ENCODE results near the gene KCNB1.
A peak's percentile ranks its signal among the peaks of the same experiment; 100 is the strongest.

Gene KCNB1

GRCh38 chr20:49482621-49483017 is at the start of gene KCNB1:
KCNB1 (minus strand) TSS chr20:49482668; CDS start chr20:49482480, 188 bp downstream.
- no peak for DNase-seq (ENCODE audit: low spot score)

DNA sequence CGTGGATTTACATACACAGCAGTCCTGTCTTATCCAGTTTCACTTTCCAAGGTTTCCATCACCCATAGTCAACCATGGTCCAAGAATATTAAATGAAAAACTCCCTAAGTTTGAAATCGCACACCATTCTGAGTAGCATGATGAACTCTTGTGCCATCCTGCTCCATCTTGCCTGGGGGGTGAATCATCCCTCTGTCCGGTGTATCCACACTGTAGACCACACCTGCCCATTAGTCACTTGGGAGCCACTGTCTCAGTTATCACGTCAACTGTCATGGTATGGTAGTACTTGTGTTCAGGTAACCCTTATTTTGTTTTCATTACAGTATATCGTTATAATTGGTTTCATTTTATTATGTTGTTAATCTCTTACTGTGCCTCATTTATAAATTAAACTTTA is 47.0 kb upstream of the KCNB1 start:
- DNase-seq (ENCODE audit: low spot score) = peak; percentile 79

GRCh38 chr20:49526568-49526967 is 44.1 kb upstream of the KCNB1 start:
- DNase-seq (ENCODE audit: low spot score) = no peak

DNA sequence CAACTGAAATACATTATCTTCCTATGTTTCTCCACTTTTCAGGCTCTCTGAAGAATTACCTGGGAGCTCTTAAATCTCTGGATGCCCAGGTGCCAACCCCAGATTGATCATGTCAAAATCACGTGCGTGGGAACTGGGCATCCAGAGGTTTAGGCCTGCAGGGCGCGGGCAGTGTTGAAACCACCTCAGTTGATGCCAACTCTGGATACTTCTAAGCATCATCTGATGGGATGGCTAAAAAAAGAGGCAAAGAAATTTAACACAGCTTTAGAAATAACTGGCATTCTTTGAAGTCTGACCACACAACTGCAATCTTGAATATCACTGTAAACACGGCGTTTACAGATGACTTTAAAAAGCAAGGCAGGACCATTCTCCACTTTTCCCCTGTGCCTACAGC is 43.6 kb upstream of the KCNB1 start:
- no peak for DNase-seq (ENCODE audit: low spot score)

DNA sequence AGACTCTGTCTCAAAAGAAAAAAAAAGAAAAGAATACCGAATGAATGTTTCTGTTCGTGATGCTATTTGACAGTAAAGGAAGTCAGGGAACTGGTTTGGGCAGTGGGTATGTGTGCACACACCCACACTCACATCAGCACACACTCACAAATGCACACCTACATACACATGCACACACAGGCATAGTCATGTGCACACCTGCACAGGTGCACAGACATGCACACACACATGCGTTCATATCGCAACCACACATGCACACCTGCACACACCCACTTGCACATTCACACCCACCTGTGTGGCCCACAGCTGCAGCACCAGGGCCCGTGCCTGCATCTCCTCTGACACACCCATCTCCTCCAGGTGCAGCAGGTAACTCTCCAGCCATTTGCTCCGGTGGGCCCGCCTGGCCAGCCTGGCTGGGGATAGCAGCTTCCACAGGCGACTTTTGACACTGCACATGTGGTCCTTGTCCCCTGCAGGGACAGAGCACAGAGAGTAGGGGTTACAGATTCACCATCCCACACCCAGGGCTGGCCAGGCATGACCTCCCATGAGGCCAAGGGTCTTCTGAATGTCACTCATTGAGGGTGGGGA is 41.4 kb upstream of the KCNB1 start:
- no peak for DNase-seq (ENCODE audit: low spot score)

GRCh38 chr20:49521356-49521755 is 38.9 kb upstream of the KCNB1 start:
- DNase-seq (ENCODE audit: low spot score) = no peak

DNA sequence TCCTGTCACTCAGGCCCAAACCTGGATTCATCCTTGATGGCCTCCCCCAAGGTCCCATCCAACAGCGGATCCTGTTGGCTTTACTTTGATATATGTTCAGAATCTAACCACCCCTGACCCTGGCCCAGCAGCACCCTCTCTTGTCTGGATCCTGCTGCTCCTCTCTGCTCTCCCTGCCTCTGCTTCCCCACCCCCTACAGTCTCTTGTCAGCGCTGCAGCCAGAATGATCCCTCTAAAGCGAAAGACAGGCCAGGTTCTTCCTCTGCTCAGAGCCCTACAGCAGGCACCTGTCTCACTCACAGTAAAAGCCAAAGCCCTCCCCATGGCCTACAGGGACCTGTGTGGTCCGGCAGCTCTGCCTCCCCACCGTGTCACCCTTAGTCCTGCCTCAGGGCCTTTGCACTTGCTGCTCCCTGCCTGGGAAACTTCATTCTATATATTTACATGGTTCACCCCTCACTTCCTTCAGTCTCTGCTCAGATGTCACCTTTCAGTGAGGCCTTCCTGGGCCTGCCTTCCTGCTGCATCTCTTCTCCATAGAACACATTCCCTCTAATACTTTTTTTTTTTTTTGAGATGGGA is 37.4 kb upstream of the KCNB1 start:
- DNase-seq (ENCODE audit: low spot score) = no peak

GRCh38 chr20:49519212-49519712 is 36.8 kb upstream of the KCNB1 start:
- DNase-seq (ENCODE audit: low spot score) = no peak

DNA sequence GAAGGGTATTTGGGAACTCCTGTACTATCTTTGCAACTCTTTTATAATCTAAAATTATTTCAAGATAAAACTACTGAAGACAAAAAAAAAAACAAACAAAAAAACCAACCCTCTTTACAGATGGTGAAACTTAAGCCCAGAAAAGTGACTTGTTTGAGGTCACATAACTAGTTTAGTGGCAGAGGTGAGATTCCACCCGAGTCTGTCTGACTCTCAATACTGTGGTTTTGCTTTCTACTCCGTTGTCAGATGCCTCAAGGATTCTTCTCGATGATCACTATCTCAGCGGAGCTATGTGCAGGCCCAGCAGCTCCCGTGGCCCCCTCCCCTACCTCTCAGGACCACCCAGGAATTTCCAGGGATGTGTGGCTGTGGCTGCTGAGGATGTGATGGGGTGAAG is 36.1 kb upstream of the KCNB1 start:
- no peak for DNase-seq (ENCODE audit: low spot score)

- DNase-seq (ENCODE audit: low spot score) = no peak
Observed at GRCh38 chr20:49517805-49518100, 35.3 kb upstream of the KCNB1 start.

DNA sequence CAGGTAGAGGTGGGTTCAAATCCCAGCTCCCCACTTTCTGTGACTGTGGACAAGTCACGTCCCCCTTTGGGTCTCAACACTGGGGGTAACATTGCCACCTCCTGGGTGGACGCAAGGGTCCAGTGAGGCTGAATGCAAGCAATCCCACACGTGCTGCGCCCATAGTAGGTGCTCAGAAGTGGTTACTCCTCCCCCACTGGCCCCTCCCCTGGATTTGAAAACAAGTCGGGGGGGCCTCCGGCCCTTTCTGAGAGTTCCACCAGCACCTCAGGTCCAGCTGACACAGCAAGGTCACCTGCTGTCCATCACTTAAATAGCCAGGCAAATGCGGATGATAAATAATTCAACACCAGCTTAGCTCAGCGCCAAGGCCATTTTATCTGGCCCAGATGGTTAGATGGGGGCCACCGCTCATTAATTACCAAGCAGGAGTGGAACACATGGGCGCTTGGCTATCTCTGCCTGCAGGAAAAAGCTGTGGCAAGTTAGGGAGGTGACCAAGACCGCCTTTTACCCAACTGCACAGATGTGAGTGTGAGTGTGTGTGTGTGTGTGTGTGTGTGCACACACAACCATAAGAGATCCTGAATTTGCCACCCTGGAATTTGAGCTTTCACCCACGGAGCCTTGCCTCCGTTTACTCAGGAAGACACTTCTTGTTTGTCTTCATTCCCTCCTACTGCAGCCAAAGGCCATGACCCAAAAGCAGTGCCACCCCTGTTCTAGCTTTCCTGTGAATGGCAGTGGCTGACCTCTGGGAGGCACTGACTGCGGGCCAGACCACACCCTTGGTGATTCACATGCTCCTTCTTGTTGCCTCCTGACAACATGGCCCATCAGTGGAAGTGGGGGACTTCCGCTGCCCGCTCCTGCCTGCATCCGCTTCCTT is 34.7 kb upstream of the KCNB1 start:
- peak; percentile 50 for DNase-seq (ENCODE audit: low spot score)

GRCh38 chr20:49515586-49515985 is 33.1 kb upstream of the KCNB1 start:
- DNase-seq (ENCODE audit: low spot score) = no peak

- no peak for DNase-seq (ENCODE audit: low spot score)
Observed at GRCh38 chr20:49513517-49513916, 31.0 kb upstream of the KCNB1 start.

DNA sequence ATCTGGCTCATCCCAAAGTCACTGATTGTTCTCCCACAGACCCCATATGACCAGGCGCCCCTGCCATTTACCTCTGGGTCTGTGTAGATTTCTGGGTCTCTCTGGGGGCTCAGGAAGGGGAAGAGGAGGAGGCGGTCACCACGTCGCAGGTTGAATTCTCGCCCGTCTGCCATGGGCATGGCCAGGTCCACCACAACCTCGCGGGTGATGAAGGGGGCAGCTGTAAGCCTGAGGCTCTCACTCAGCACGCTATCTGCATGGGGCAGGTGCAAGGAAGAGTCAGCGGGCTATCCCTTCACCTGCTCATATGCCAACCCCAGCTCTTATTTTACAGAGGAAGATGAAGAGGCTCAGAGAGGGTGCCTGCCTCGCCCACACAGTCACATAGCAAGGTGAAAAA is 30.5 kb upstream of the KCNB1 start:
- DNase-seq (ENCODE audit: low spot score) = no peak

DNA sequence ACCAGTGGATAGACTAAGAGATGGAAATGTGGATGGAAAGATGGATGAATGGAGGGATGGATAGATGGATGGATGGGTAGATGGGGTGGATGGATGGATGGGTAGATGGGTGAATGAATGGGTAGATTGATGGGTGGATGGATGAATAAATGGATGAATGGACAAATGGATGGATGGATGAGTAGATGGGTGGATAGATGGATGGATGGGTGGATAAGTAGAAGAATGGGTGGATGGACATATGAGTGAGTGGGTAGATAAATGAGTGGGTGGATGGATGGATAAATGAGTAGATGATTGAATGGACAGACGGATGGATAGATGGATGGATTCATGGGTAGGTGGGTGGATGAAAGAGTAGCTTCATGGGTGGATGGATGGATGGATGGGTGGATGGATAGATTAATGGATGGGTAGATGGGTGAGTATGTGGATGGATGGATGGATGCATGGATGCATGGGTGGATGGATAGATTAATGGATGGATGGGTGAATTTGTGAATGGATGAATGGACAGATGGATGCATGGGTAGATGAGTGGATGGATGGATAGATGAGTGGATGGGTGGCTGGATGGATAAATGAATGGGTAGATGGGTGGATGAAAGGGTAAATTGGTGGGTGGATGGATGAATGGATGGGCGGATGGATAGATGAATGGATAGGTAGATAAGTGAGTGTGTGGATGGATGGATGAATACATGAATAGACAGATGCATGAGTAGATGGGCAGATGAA is 29.5 kb upstream of the KCNB1 start:
- no peak for DNase-seq (ENCODE audit: low spot score)

DNA sequence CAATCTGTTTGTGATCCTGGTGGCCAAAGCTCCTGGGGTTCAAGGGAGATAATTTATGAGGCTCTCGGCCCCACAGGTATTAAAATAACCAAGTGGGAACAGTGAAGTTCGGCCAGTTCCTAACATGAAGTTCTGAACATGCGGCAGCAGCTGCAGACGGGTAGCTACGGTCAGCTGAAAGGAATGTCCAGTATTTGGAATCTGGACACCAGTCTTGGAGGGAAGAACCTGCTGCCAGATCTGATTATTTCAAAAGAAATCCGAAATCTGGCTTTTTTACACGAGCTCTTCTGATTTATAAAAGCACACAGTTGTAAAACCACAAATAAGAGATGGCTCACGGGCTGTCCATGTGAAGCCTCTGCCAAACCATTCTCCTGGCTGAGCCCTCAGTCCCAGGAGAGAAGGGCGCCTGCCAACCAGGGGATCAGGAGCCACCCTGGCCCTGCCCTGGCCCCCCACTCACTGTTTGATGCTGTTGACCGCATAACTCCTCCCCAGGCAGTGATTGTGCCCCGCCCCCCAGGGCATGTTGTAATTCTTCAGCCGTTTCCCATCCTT is 28.2 kb upstream of the KCNB1 start:
- no peak for DNase-seq (ENCODE audit: low spot score)

DNA sequence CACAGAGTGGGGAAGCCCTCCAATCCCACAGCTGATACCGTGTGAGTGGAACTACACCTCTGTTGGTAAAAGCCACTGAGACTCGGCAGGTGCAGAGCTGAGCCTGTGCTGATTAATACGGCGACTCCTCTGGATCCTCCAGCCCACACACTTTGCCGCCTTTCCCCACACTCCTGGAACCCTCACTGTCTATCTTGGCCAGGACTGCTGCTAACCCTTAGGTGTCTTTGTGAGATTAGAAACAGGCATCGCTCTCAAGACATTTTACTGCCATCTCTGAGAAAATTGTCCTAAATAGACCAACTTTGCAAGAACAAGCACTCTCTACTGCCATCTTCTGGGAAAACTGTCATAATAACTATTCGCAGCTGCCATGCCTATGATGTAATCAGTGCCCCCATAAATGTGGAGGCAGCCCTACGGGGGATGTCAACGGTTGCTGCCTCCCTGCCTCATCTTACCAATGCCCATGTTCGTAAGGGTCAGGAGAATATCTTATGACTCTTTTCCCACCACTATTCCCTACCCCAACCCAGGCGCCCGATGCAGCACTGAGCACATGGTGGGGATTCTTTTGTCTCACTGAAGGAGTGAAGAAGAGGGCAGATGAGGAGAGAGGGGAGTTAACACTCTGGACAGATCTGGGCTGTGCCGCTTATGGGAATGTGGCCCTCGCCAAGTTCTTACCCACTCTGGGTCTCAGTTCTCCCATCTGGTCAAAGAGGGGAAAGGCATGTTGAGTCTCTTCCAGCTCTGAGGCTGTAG is 26.1 kb upstream of the KCNB1 start:
- peak; percentile 75 for DNase-seq (ENCODE audit: low spot score)

DNA sequence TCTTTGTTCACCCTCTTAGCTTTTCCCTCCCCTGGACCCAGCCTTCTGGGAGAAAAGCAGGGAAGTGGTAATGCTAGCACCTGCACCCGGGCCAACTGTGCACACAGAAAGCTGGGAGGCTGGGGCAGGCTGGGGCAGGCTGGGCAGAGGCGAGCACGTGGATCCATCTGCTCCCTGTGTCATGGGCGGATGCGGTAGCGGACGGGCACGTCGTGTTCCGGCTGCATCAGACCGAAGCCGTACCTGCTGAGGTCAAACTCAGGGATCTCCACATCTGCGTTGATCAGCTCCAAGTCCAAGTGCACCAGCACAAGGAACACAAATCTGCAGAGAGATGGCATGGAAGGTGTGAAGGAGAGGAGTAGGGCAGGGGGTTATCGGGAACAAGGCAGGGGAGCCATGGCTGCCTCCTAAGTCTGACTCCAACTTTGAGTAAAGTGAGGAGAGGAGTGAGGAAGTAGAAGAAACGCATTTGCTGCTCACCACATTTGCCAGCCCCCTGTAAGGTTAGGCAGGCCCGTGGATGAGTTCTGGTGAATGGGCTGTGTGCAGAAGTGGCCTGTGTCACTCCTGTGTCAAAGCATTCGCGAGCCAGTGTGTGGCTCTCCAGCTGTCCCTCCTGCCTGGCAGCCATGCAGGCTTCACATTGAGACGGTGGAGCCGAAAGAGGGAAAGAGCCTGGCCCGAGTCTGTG is 25.4 kb upstream of the KCNB1 start:
- no peak for DNase-seq (ENCODE audit: low spot score)

- DNase-seq (ENCODE audit: low spot score) = no peak
Observed at GRCh38 chr20:49505518-49505917, 23.1 kb upstream of the KCNB1 start.

DNA sequence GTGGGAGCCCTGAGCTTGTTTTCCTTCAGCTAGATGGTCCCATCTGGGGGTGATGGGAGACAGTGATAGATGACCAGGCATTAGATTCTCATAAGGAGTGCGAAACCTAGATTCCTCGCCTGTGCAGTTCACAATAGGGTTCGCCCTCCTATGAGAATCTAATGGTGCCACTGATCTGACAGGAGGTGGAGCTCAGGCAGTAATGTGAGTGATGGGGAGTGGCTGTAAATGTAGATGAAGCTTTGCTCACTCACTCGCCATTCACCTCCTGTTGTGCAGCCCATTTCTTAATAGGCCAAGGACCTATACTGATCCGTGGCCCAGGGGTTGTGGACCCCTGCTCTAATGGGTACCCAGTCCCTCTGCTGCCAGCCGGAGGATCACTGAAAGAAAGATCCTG is 20.7 kb upstream of the KCNB1 start:
- no peak for DNase-seq (ENCODE audit: low spot score)

- no peak for DNase-seq (ENCODE audit: low spot score)
Observed at GRCh38 chr20:49501917-49502316, 19.4 kb upstream of the KCNB1 start.

Data from SW480 (cell line).